Activated T-cell treated with anti-CD3 and anti-CD28 coated beads, Interleukin-2, amount 50 U/mL, for 48 hours (primary cell): Measurements from ENCODE around the gene DET1.

Source experiments
- DNase-seq, 2 experiments: peaks; one replicate each; pipeline ENCODE4 v3.0.0-alpha.2; 2020

DET1 gene

DNA sequence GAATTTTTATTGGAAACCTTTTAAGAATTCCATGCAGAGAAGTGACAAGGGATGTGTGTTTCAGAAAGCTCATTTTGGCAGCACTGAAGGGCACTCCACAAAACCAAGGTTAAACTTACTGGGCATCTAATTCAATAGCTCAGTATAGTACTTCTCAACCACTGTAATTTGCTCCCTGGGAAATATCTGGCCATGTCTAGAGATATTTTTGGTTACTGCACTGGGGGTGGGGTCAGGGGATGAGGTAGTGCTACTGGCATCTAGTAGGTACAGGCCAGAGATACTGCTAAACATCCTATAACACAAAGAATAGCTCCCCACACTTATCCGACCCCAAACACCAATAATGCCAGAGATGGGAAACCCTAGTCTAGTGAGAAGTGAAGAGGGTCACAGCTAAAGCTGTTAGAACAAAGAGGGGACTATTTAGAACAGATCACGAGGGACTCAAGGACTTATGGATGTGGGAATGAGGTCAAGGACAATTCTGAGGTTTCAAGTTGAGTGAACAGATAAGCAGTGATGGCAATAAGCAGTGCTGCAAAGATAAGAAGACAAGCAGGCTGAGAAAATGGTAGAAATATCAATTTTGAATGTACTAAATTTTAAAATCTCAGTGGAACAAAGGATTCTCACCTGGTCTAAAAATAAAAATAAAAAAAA, 82.5 kb downstream of the DET1 start:
- DNase-seq = no peak
